SU-DHL-6 (cell line): ENCODE measurements around the gene EXOC4.

Source experiments
- H2AFZ ChIP-seq: fragments of 200-600 bp; sonication (generic); 2 replicates; pipeline ENCODE4 v1.6.1; 2014; ENCODE audit warnings: low read depth, mild to moderate bottlenecking, moderate library complexity, mixed read lengths, antibody characterized with exemption, low read length; ENCODE audit not compliant: severe bottlenecking
- H3F3A ChIP-seq: fragments of 200-600 bp; shearing (Covaris generic); 2 replicates; pipeline ENCODE4 v1.6.0; 2016; ENCODE audit warnings: antibody characterized with exemption, mild to moderate bottlenecking; ENCODE audit not compliant: insufficient read depth
- H3K27ac ChIP-seq: fragments of 200-600 bp; sonication (generic); 2 replicates; pipeline ENCODE4 v1.5.1; 2016; ENCODE audit warnings: low read depth, mild to moderate bottlenecking, low read length, moderate library complexity, mixed read lengths
- H3K27me3 ChIP-seq: fragments of 200-600 bp; sonication (generic), shearing (Covaris generic); 2 replicates; pipeline ENCODE4 v1.6.0; 2014; ENCODE audit warnings: mild to moderate bottlenecking, low read length
- H3K36me3 ChIP-seq: fragments of 200-600 bp; sonication (generic); 2 replicates; pipeline ENCODE4 v1.6.1; 2014; ENCODE audit warnings: mild to moderate bottlenecking, low read length, mixed read lengths
- H3K4me2 ChIP-seq: fragments of 300-600, 200-600 bp; shearing (Covaris generic), sonication (generic); 2 replicates; pipeline ENCODE4 v1.6.0; 2014; ENCODE audit warnings: low read length, low read depth, mild to moderate bottlenecking; ENCODE audit not compliant: poor library complexity, severe bottlenecking
- H3K4me3 ChIP-seq: fragments of 200-600 bp; sonication (generic); 2 replicates; pipeline ENCODE4 v1.5.1; 2014; ENCODE audit warnings: antibody characterized with exemption, low read length, mild to moderate bottlenecking, mixed read lengths; ENCODE audit not compliant: insufficient read depth, poor library complexity, severe bottlenecking
- H3K79me2 ChIP-seq: fragments of 200-600 bp; sonication (generic); 2 replicates; pipeline ENCODE4 v1.6.1; 2014; ENCODE audit warnings: mild to moderate bottlenecking, low read length, moderate library complexity; ENCODE audit not compliant: insufficient read depth
- H3K9ac ChIP-seq: fragments of 200-600 bp; sonication (generic); 2 replicates; pipeline ENCODE4 v1.7.0; 2014; ENCODE audit warnings: mild to moderate bottlenecking, low read length
- H3K9me2 ChIP-seq: fragments of 200-600 bp; sonication (generic); replicated peaks from 2 replicates; pipeline ENCODE4 v1.6.1; 2014; ENCODE audit warnings: low read length; ENCODE audit not compliant: insufficient read depth
- H3K9me3 ChIP-seq: fragments of 200-600 bp; sonication (generic); 2 replicates; pipeline ENCODE4 v1.6.1; 2014; ENCODE audit warnings: low read length, mixed read lengths; ENCODE audit not compliant: insufficient read depth
- H4K20me1 ChIP-seq: fragments of 200-600 bp; sonication (generic); 2 replicates; pipeline ENCODE4 v1.6.1; 2014; ENCODE audit warnings: low read depth, mild to moderate bottlenecking, antibody characterized with exemption, low read length, moderate library complexity, mixed read lengths
- EZH2phosphoT487 ChIP-seq: fragments of 200-600 bp; sonication (generic), shearing (Covaris generic); conservative IDR thresholded peaks from 2 replicates; pipeline ENCODE4 v1.6.1; 2018; ENCODE audit warnings: mild to moderate bottlenecking, antibody characterized with exemption, low read length, moderate library complexity, mixed read lengths
- TF ChIP-seq, protein P1 (sequence below): fragments of 200-600 bp; sonication (generic); IDR thresholded peaks from one replicate; pipeline ENCODE4 v1.5.1; 2017; ENCODE audit warnings: antibody characterized with exemption, mild to moderate bottlenecking, low read length, moderate library complexity; ENCODE audit not compliant: insufficient read depth, poor library complexity, severe bottlenecking

The EXOC4 gene

GRCh38 chr7:133513608-133514007 lies 260.7 kb downstream of the EXOC4 start:
- Histone ChIP-seq H3K9me3 (no peaks in the 10 kb centered on the region), H3K4me3 (no peak overlapping the region), H4K20me1 (no peaks in the 10 kb centered on the region), H2AFZ (no peak overlapping the region), H3K4me2 (no peak overlapping the region), H3K27ac (no peak overlapping the region), H3K27me3 (no peaks in the 10 kb centered on the region), H3K79me2 (no peaks in the 10 kb centered on the region), H3F3A (no peaks in the 10 kb centered on the region), H3K9me2 (no peaks in the 10 kb centered on the region), H3K9ac (no peak overlapping the region), H3K36me3 (no peaks in the 10 kb centered on the region)
- no peak for TF ChIP-seq EZH2phosphoT487
- TF ChIP-seq, protein P1, sequence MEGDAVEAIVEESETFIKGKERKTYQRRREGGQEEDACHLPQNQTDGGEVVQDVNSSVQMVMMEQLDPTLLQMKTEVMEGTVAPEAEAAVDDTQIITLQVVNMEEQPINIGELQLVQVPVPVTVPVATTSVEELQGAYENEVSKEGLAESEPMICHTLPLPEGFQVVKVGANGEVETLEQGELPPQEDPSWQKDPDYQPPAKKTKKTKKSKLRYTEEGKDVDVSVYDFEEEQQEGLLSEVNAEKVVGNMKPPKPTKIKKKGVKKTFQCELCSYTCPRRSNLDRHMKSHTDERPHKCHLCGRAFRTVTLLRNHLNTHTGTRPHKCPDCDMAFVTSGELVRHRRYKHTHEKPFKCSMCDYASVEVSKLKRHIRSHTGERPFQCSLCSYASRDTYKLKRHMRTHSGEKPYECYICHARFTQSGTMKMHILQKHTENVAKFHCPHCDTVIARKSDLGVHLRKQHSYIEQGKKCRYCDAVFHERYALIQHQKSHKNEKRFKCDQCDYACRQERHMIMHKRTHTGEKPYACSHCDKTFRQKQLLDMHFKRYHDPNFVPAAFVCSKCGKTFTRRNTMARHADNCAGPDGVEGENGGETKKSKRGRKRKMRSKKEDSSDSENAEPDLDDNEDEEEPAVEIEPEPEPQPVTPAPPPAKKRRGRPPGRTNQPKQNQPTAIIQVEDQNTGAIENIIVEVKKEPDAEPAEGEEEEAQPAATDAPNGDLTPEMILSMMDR: no peak

GRCh38 chr7:133514551-133514950 lies 261.7 kb downstream of the EXOC4 start:
- Histone ChIP-seq H3F3A (no peaks in the 10 kb centered on the region), H3K27me3 (no peaks in the 10 kb centered on the region), H3K9ac (no peak overlapping the region), H3K27ac (no peak overlapping the region), H3K79me2 (no peaks in the 10 kb centered on the region), H4K20me1 (no peaks in the 10 kb centered on the region), H2AFZ (no peak overlapping the region), H3K4me2 (no peak overlapping the region), H3K9me3 (no peaks in the 10 kb centered on the region), H3K36me3 (no peaks in the 10 kb centered on the region), H3K9me2 (no peaks in the 10 kb centered on the region), H3K4me3 (no peak overlapping the region)
- TF ChIP-seq, protein P1: no peak
- TF ChIP-seq EZH2phosphoT487: no peak

GRCh38 chr7:133517766-133518165 lies 264.9 kb downstream of the EXOC4 start:
- Histone ChIP-seq H3K9ac (no peak overlapping the region), H3F3A (no peaks in the 10 kb centered on the region), H3K9me2 (no peaks in the 10 kb centered on the region), H2AFZ (no peak overlapping the region), H3K27me3 (no peaks in the 10 kb centered on the region), H3K4me2 (no peak overlapping the region), H3K36me3 (no peaks in the 10 kb centered on the region), H4K20me1 (no peaks in the 10 kb centered on the region), H3K79me2 (no peaks in the 10 kb centered on the region), H3K4me3 (no peak overlapping the region), H3K27ac (no peak overlapping the region), H3K9me3 (no peaks in the 10 kb centered on the region)
- TF ChIP-seq EZH2phosphoT487: no peak
- TF ChIP-seq, protein P1: no peak

DNA sequence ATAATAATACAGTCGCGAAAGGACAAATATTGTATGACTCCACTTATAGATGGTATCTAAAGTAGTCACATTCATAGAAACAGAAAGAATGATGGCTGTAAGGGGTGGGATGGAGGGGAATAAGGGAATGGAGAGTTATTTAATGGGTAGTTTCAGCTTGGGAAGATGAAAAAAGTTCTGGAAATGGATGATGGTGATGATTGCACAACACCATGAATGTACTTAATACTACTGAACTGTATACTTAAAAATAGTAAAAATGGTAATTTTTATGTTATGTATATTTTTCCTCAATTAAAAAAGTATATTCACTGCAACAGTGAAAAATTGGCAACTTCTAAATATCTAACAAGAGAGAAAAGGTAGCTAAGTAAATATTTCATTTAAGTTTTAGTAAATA lies 265.8 kb downstream of the EXOC4 start:
- no peak for TF ChIP-seq EZH2phosphoT487

More for the DNA sequence above, 265.8 kb downstream of the EXOC4 start:
- Histone ChIP-seq H3K27ac (no peak overlapping the region), H3K79me2 (no peaks in the 10 kb centered on the region), H3K4me2 (no peak overlapping the region), H3K9me3 (no peaks in the 10 kb centered on the region), H3K9me2 (no peaks in the 10 kb centered on the region), H4K20me1 (no peaks in the 10 kb centered on the region), H3F3A (no peaks in the 10 kb centered on the region), H2AFZ (no peak overlapping the region), H3K36me3 (no peaks in the 10 kb centered on the region), H3K4me3 (no peak overlapping the region), H3K27me3 (no peaks in the 10 kb centered on the region), H3K9ac (no peak overlapping the region)
